GM21360 (cell line): ENCODE data around the gene AKT1S1.
"Not testable (repeated sequence)": the region's sequence is repeated elsewhere in the genome, so short reads cannot be mapped to it uniquely, and the experiment has no call there.

Source experiments
- ATAC-seq: cut with Tn5 transposase; IDR thresholded peaks from one replicate; pipeline ENCODE4 v1.9.1; 2021; ENCODE audit warnings: mild to moderate bottlenecking, moderate library complexity; ENCODE audit not compliant: unreplicated experiment

Gene AKT1S1

GRCh38 chr19:49877020-49877878 lies at the start of gene AKT1S1, which contains the start of gene TBC1D17:
AKT1S1 (minus strand) TSS chr19:49877355; CDS start chr19:49873295, 4,060 bp downstream.
TBC1D17 (plus strand) TSS chr19:49877702; CDS start chr19:49877724, 22 bp downstream.
- peak; percentile 45 for ATAC-seq

- ATAC-seq, result no peak
Measured at GRCh38 chr19:49926515-49926914, 49.4 kb upstream of the AKT1S1 start.

- ATAC-seq, result no peak
Measured at GRCh38 chr19:49925486-49925885, 48.3 kb upstream of the AKT1S1 start.

- not testable (repeated sequence) for ATAC-seq
Measured at GRCh38 chr19:49924881-49925210, 47.7 kb upstream of the AKT1S1 start.

- ATAC-seq, result no peak
Measured at GRCh38 chr19:49924004-49924880, 47.1 kb upstream of the AKT1S1 start.

- no peak for ATAC-seq
Measured at GRCh38 chr19:49923055-49924003, 46.2 kb upstream of the AKT1S1 start.

- ATAC-seq, result no peak
Measured at GRCh38 chr19:49921871-49922795, 45.0 kb upstream of the AKT1S1 start.

GRCh38 chr19:49920624-49921363 lies 43.6 kb upstream of the AKT1S1 start:
- ATAC-seq, result no peak

- ATAC-seq, result no peak
Measured at GRCh38 chr19:49918089-49918488, 40.9 kb upstream of the AKT1S1 start.

- no peak for ATAC-seq
Measured at GRCh38 chr19:49916839-49917733, 39.9 kb upstream of the AKT1S1 start.

GRCh38 chr19:49915271-49915670 lies 38.1 kb upstream of the AKT1S1 start:
- ATAC-seq, result no peak

GRCh38 chr19:49913720-49914119 lies 36.6 kb upstream of the AKT1S1 start:
- no peak for ATAC-seq

- no peak for ATAC-seq
Measured at GRCh38 chr19:49912965-49913685, 36.0 kb upstream of the AKT1S1 start.

- no peak for ATAC-seq
Measured at GRCh38 chr19:49911381-49912145, 34.4 kb upstream of the AKT1S1 start.

GRCh38 chr19:49910179-49910578 lies 33.0 kb upstream of the AKT1S1 start:
- no peak for ATAC-seq
